Vein endothelial cell (primary cell): ENCODE data around the gene COLEC12. TPM values are rescaled to one million over a fixed set of nuclear protein-coding genes. Genes with fewer than 3 reads are reported as not detected.

Experiments used
- total RNA-seq: library from RNA; depleted of rRNA; stranded (reverse); fragments of >200 nt; gene quantifications from 2 replicates; pipeline ENCODE4 v1.2.3, GENCODE V29; 2012

Gene COLEC12
- total RNA-seq, result 4.2 and 8.2 TPM in 2 replicates

GRCh38 chr18:500632-501405 is at the start of gene COLEC12:
Gene COLEC12 (minus strand): TSS chr18:500701. CDS start chr18:500514, 187 bp downstream.

DNA sequence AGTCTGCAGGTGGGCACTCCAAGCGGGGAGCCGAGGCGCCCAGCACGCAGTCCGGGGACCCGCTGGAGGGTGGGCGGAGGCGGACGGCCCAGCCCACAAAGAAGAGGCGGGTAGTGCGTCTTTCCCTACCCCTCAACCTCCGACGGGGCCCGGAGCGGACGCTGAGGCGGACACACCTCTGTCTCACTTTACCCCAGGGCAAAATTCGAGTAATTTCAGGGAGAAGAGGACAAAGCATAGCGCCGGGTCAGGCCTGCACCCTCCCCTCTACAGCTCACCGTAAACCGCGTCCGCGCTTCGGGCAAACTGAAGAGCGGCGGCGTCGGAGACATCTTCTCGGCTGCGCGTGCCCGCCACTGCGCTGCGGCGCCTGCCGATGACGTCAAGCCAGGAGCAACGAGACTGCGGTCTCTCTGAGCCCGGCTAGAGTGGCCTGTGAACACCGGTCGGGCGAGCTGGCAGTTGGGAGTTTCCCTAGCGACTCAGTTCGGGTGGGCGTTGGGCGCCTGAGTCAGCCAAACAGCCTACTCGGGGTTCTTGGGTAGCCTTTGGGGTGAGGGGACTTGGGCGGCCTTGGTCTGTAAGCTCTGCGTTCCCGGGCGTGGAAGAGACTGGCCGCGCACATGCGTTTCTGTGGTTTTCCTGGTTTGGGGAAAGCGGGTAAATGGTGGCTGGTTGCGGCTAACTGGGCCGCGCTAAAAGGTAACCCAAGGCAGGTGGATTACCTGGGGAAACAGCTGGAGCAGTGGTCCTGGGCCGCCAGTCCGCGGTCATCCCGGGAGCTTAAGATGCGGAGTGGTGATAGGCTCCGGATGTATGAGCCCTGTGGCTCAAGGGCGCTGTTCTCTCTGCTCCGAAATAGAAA is 232.6 kb downstream of the COLEC12 start, which contains the start of gene THOC1:
TSS of gene THOC1 (minus strand) at position 360 of the 865 bp plus-strand sequence. CDS start at position 332, 28 bp downstream.

Other genes starting within 250 kb of the COLEC12 start
- 31.4 and 35.7 TPM in 2 replicates for gene THOC1, start 232.7 kb downstream of the COLEC12 start, total RNA-seq
- not detected in 2 replicates for gene CETN1, start 79.7 kb upstream of the COLEC12 start, total RNA-seq
- gene CLUL1, start 96.3 kb upstream of the COLEC12 start, total RNA-seq, result not detected in 2 replicates
- gene TYMS, start 157.0 kb upstream of the COLEC12 start, total RNA-seq, result 15.0 and 32.8 TPM in 2 replicates
- gene ENOSF1, start 211.9 kb upstream of the COLEC12 start, total RNA-seq, result 21.9 and 29.4 TPM in 2 replicates